HG03039 (cell line): ENCODE measurements around the gene ACTR1A.
"Not testable (repeated sequence)": the region's sequence is repeated elsewhere in the genome, so short reads cannot be mapped to it uniquely, and the experiment has no call there.

Source experiments
- ATAC-seq: cut with Tn5 transposase; IDR thresholded peaks from one replicate; pipeline ENCODE4 v1.9.1; 2021; ENCODE audit warnings: mild to moderate bottlenecking, moderate library complexity; ENCODE audit not compliant: unreplicated experiment

The ACTR1A gene

DNA sequence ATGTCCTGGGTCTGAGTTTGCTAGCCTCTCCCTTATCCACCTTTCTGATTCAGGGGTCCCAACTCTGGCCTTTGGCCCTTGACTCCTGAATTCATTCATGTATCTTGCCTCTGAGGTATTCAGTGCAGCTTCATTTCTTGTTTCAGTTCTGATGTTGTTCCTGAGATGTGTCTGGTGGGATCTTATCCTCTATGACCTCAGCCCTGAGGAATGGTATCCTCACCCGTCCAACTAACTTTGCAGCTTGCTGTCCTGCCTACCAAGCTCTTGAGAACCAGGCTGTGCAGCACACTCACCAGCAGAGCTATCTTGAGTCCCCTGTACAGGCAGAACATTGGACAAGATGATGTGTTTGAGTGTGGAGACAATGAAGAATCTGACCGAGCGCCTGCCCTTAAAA is 15.0 kb upstream of the ACTR1A start:
- no peak for ATAC-seq

DNA sequence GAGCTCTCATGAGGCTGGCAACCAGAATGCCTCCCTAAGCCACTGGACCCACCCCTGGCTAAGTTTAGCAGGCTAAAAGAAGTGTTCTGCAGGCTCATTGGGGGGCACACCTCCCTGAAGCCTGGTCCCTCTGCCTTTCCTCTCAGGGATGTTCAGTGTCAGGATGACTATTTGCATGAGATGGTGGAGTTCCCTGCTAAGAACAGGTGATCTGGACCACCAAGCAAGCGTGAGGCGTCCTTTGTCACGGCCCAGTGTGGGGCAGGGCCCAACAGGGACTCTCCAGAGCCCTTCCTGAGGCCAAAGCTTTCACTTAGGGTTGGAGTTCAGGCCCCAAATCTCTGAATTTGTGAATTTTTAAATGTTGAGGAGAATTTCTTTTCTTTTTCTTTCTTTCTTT is 13.2 kb upstream of the ACTR1A start:
- no peak for ATAC-seq

DNA sequence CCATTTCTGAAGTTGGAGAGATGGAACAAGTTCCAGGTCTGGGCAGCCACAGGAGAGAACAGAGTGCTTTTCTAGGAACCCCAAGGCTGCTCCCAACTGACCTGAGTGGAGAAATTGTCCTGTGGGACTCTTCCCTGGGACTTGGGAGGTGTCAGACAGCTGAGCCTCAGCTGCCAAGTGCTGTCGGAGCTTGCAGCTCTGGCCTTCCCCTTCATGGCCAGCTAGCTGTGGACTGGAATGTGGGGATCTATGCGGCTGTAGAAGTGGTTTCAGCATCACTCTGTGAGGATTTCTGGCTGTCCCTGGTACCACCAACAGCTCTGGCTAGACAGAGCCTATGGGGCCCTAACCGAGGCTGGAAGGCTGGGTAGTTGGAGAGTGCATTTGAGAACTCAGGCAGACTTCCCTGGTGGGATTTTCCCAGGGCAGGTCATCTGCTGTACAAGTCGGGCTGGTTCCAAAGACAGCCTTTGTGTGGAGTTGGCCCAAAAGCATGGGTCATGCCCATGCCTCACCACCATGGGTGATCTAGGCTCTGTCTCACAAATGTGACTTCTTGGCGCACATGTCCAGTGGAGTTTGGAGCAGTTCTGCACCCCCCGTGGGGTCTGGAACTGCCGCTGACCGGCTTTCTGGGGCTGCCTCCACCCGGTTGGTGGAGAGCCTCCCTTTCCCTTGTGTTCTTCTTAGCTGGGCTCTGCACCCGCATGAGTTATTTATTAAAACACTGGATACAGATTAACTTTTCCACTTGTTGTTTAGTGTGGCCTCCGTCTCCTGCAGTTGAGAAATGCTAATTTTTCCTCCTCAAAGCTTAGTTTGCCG is 12.2 kb upstream of the ACTR1A start:
- no peak for ATAC-seq

DNA sequence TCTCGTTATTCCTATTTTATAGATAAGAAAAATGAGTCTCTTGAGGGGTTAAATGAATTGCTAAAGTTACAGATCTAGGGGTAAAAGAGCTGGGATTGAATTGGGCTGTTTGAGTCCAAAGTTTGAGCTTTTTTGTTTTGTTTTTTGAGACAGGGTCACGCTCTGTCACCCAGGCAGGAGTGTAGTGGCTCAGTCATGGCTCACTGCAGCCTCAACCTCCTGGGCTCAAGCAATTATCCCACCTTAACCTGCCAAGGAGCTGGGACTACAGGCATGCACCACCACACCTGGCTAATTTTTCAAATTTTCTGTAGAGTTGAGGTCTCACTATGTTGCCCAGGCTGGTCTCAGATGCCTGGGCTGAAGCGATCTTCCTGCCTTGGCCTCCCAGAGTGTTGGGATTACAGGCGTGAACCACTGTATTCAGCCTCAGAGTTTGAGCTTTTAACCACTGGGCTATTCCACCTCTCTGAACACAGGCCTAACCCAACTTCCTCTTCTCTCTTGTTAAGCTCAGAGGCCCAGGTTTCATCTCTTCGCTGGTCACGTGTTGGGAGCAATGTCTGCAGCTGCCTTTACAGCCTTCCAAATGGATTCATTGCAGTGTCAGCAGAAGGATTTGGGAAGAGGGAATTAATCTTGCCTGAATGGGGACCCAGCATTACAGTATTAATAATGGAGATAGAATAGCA is 9.2 kb upstream of the ACTR1A start:
- no peak for ATAC-seq

- no peak for ATAC-seq
Measured at GRCh38 chr10:102509387-102509786, 6.9 kb upstream of the ACTR1A start.

- ATAC-seq: no peak
Measured at GRCh38 chr10:102508506-102508905, 6.0 kb upstream of the ACTR1A start.

GRCh38 chr10:102507521-102507920 is 5.0 kb upstream of the ACTR1A start:
- no peak for ATAC-seq

DNA sequence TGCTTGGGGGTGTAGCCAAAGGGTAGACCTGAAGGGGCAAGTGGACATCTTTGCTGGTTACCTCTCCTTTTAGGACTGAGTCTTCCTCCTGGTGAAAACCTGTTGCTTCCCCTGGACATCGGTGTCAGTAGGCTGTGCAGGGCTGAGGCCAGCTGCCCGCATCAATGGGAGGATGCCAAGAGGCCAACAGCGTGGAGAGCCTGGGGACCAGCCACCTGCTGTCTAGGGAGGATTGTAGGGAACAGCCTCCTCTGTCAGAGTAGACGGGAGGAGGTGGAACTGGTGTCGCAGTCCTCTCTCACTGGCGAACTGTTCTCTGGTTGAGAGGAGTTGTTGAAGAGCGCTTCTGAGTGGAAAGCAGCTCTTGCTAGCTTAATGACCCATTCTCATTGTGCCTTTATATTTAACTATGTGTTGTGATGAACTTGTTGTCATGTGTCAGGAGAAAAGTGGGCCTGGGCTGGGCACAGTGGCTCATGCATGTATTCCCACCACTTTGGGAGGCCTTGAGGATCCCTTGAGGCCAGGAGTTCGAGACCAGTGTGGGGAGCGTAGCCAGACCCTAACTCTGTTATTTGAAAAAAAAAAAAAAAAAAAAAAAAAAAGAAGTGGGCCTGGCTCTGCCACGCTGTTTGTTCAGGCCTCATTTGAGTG is 3.1 kb upstream of the ACTR1A start:
- no peak for ATAC-seq

- no peak for ATAC-seq
Measured at GRCh38 chr10:102504976-102505300, 2.4 kb upstream of the ACTR1A start.

DNA sequence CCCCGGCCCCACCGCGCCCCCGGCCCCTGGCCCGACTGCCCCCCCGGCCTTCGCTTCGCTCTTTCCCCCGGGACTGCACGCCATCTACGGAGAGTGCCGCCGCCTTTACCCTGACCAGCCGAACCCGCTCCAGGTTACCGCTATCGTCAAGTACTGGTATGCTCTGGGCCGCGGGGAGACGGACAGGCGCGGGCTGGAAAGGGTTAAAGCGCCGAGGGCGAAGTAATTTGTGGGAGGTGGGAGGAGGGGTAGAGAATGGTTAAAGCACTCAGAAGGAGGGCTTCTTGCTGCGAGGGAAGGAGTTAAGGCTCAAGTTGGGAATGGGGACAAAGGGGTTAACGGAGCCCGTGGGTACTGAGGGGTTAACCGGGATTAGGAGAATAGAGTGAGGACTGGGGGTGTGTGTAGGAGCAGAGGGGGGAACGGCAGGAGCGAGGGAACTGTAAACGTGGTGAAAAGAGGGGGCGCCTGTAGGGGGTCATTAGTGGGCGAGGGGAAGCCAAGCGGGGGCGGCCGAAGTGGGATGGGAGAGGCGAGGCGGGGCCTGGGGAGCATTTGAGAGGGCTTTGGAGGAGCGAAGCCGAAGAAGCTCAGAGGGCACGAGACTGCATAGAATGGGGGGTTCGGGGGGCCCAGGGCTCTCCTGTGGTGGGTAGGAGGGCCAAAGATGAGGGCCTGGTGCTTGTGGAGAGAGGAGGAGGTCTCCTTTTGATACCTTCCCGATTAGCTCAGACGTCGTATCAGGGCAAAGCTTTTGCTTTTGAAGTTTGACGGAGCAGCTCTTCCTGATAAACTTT is 1.9 kb upstream of the ACTR1A start:
- ATAC-seq: no peak

- peak; percentile 57 for ATAC-seq
Measured at GRCh38 chr10:102503264-102504178, 1.0 kb upstream of the ACTR1A start, which contains the start of gene SUFU. SUFU (plus strand) TSS chr10:102503972; CDS start chr10:102504153, 181 bp downstream.

- ATAC-seq: peak; percentile 69
Measured at GRCh38 chr10:102502029-102502336, 529 bp downstream of the ACTR1A start.

DNA sequence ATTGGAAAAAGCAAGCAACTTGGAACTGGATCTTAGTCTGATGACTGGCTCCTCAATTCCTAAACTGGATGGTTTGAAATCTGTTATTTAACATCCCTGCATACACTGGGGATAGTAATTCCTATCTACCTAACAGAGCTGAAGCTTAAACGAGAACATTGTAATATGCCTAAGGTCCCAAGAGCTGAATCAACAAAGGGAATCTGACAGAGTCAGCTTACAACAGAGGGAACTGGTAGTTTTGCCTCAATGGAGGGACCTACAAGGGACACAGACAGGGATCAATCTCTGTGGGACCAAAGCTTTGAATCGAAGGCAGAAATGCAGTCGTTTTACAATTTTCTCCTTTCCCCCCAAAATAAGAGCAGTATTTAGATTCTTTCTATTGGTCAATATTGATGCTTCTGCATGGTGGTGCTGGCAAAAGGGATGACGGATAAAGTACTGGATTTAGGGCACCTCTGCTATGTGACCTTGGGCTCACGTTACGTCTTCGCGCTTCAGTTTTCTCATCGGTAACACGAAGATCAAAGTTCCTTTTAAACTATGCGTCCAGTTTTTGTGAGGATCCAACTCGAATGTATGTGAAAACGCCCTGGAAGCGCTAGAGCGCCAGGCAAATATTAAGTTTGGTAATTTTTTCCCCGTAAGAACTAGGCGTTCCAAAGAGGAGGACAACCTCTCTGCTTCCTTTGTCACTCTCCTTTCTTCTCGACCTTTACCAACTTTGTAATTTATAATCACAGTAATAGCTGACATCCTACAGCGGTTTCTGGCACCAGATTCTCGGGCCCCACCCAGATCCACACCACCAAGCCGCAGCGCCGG is 1.1 kb downstream of the ACTR1A start:
- ATAC-seq: no peak

DNA sequence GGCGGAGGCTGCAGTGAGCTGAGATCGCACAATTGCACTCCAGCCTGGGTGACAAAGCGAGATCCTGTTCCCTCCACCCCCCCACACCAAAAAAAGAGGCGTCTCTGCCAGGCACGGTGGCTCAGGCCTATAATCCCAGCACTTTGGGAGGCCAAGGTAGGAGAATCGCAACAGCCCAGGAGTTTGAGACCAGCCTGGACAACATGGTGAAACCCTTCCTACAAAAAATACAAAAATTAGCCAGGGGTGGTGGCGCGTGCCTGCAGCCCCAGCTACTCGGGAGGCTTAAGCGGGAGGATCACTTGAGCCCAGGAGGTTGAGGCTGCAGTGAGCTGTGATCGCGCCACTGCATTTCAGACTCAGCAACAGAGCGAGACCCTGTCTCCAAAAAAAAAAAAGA is 1.8 kb downstream of the ACTR1A start:
- not testable (repeated sequence) for ATAC-seq

GRCh38 chr10:102499356-102499755 is 3.2 kb downstream of the ACTR1A start:
- no peak for ATAC-seq

DNA sequence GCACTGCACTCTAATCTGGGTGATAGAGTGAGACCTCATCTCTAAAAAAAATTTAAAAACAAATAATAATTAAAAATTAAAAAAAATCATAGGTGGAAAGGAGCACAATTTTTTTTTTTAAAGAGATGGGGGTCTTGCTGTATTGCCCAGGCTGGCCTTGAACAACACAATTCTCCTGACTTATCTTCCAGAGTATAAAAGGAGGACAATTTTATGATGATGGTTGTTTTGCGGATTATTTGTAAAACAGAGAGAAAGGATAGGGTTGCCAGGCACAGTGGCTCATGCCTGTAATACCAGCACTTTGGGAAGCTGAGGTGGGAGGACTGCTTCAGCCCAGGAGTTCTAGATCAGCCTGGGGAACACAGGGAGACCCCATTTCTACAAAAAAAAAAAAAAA is 5.0 kb downstream of the ACTR1A start:
- ATAC-seq: no peak

GRCh38 chr10:102493771-102494170 is 8.7 kb downstream of the ACTR1A start:
- ATAC-seq: no peak

DNA sequence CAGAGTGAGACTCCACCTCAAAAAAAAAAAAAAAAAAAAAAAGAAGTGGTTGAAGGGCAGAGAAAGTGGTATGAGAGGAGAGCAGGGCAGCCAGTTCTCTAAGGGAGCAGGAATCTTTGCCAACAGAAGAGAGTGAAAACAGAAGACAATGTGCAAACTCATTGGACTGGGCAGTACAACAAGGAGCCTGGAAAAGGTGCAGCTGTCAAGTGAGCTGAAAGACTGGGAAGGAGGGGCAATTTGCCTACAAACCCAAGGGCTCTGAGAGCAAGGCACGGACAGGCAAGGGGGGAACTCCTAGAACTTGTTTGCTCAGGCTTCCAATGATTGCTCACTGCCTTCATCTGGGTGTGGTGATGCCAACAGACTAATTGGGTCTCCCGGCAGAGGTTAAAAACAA is 9.5 kb downstream of the ACTR1A start:
- ATAC-seq: no peak

DNA sequence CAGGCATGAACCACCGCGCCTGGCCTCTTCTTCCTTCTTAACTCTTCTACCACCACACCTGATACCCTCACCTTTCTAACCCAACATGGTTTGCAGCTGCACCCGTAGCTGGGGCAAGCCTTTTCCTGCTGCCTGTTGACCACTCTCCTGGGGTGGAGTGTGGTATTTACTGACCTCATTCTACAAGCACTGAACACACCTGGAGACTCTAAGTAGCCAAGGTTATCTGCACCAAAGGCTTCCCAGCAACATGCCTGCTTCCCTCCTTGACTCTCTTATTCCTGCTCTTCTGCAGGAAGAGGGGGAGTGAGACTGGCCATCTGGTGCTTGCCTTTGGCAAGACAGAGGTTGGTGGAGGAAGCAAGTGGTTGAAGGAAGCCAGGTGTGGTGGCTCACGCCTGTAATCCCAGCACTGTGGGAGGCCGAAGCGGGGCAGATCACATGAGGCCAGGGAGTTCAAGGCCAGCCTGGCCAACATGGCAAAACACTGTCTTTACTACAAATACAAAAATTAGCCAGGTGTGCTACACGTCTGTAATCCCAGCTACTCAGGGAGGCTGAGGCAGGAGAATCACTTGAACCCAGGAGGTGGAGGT is 10.1 kb downstream of the ACTR1A start:
- ATAC-seq: no peak
